GM21619 (cell line): ENCODE results near the gene PIKFYVE.
"Not testable (repeated sequence)": the region's sequence is repeated elsewhere in the genome, so short reads cannot be mapped to it uniquely, and the experiment has no call there.

Source experiments
- ATAC-seq: cut with Tn5 transposase; IDR thresholded peaks from one replicate; pipeline ENCODE4 v1.9.1; 2021; ENCODE audit not compliant: unreplicated experiment

PIKFYVE gene

GRCh38 chr2:208265801-208266552 lies at the start of gene PIKFYVE:
Gene PIKFYVE (plus strand): TSS chr2:208266255. CDS start chr2:208271520, 5,265 bp downstream.
- ATAC-seq: peak; percentile 78

- not testable (repeated sequence) for ATAC-seq
Observed at GRCh38 chr2:208221873-208222272, 44.2 kb upstream of the PIKFYVE start.

- ATAC-seq: no peak
Observed at GRCh38 chr2:208222351-208222750, 43.7 kb upstream of the PIKFYVE start.

- no peak for ATAC-seq
Observed at GRCh38 chr2:208224802-208225201, 41.3 kb upstream of the PIKFYVE start.

GRCh38 chr2:208227581-208228232 lies 38.3 kb upstream of the PIKFYVE start:
- ATAC-seq: no peak

GRCh38 chr2:208228476-208228875 lies 37.6 kb upstream of the PIKFYVE start:
- no peak for ATAC-seq

GRCh38 chr2:208234786-208235185 lies 31.3 kb upstream of the PIKFYVE start:
- ATAC-seq: no peak

- no peak for ATAC-seq
Observed at GRCh38 chr2:208235860-208236259, 30.2 kb upstream of the PIKFYVE start.

GRCh38 chr2:208239770-208240493 lies 26.1 kb upstream of the PIKFYVE start:
- no peak for ATAC-seq

GRCh38 chr2:208240619-208241209 lies 25.3 kb upstream of the PIKFYVE start:
- no peak for ATAC-seq

- ATAC-seq: no peak
Observed at GRCh38 chr2:208244422-208244821, 21.6 kb upstream of the PIKFYVE start.

- no peak for ATAC-seq
Observed at GRCh38 chr2:208245746-208246145, 20.3 kb upstream of the PIKFYVE start.

- ATAC-seq: no peak
Observed at GRCh38 chr2:208248601-208249000, 17.5 kb upstream of the PIKFYVE start.

GRCh38 chr2:208249296-208249695 lies 16.8 kb upstream of the PIKFYVE start:
- ATAC-seq: no peak

GRCh38 chr2:208250388-208250787 lies 15.7 kb upstream of the PIKFYVE start:
- no peak for ATAC-seq

GRCh38 chr2:208251098-208251497 lies 15.0 kb upstream of the PIKFYVE start:
- no peak for ATAC-seq

GRCh38 chr2:208252716-208253492 lies 13.2 kb upstream of the PIKFYVE start:
- no peak for ATAC-seq

GRCh38 chr2:208253600-208254117 lies 12.4 kb upstream of the PIKFYVE start:
- no peak for ATAC-seq

GRCh38 chr2:208254118-208254870 lies 11.8 kb upstream of the PIKFYVE start:
- peak; percentile 60 for ATAC-seq
